A549 treated with AZD9567 at 1 μM for 4 hours (cell line): ENCODE measurements around the gene MCCC2. TPM values are rescaled to one million over a fixed set of nuclear protein-coding genes. Genes with fewer than 3 reads are reported as not detected.

Source experiments
- total RNA-seq: library from RNA; stranded (reverse); fragments of 200-300 nt; extraction: Qiagen RNA extraction; gene quantifications from 5 replicates; pipeline ENCODE4 v1.2.3, GENCODE V29; 2022; ENCODE audit not compliant: insufficient read depth

MCCC2 gene
- total RNA-seq, result 39.2 to 43.3 TPM (median 41.3 TPM) in 5 replicates

GRCh38 chr5:71586941-71587765, at the start of gene MCCC2:
MCCC2 (plus strand) TSS chr5:71587340; CDS start chr5:71587426, 86 bp downstream.

Other genes with a start within 250 kb of the MCCC2 start
- gene BDP1, start 131.7 kb upstream of the MCCC2 start, total RNA-seq, result 7.9 to 13.4 TPM (median 11.5 TPM) in 5 replicates
- gene CARTPT, start 131.9 kb downstream of the MCCC2 start, total RNA-seq, result not detected in 5 replicates